ENCODE results near the gene CASKIN1. TPM values are rescaled to one million over a fixed set of nuclear protein-coding genes. Genes with fewer than 3 reads are reported as not detected.
A peak's percentile ranks its signal among the peaks of the same experiment; 100 is the strongest.

Gene CASKIN1
- total and polyA plus RNA-seq, 5 donors from 2014 or later: not detected

DNA sequence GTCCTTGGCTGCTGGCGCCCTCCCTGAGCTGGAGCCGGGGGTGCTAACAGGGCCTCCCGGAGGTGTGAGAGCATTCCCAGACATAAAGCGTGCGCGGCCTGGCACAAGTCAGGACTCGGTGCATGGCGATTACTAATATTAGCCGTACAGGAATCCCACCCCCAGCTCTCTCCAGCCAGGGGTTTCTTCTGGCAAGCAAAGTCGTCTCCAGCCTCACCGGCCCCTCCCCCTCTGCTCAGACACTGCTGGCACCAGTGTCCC lies 5.0 kb downstream of the CASKIN1 start:
- no peaks in the 10 kb centered on the region for H3K36me3 ChIP-seq (ENCODE audit: control insufficient read depth, insufficient read depth, low read length)
- peaks cover 13% of the 10 kb centered on the region for H3K4me1 ChIP-seq (ENCODE audit: control insufficient read depth, insufficient read depth, low read length, poor library complexity, severe bottlenecking)
- H3K27me3 ChIP-seq (ENCODE audit: control insufficient read depth, insufficient read depth, low read length): peaks cover 2% of the 10 kb centered on the region
- H3K9me3 ChIP-seq (ENCODE audit: control insufficient read depth in 2 of 2, low read length in 2 of 2): no peaks in the 10 kb centered on the region
- Mint-ChIP-seq H3K27me3 (peaks cover 8% of the 10 kb centered on the region), H3K27ac (no peak overlapping the region), H3K4me1 (peaks cover 0 to 7% (median 2%) of the 10 kb centered on the region in 4 donors), H3K9me3 (no peaks in the 10 kb centered on the region), H3K36me3 (no peaks in the 10 kb centered on the region), H3K4me3 (peak overlapping the region in 1 of 4 donors; percentile 33)
- no peak overlapping the region for H3K27ac ChIP-seq (ENCODE audit: insufficient read depth, low read length, poor library complexity, severe bottlenecking)
- ATAC-seq (ENCODE audit: low read depth in 2 of 2) (no peak), DNase-seq (no peak)
- no peak overlapping the region for H3K4me3 ChIP-seq (ENCODE audit: low read depth, low read length)

DNA sequence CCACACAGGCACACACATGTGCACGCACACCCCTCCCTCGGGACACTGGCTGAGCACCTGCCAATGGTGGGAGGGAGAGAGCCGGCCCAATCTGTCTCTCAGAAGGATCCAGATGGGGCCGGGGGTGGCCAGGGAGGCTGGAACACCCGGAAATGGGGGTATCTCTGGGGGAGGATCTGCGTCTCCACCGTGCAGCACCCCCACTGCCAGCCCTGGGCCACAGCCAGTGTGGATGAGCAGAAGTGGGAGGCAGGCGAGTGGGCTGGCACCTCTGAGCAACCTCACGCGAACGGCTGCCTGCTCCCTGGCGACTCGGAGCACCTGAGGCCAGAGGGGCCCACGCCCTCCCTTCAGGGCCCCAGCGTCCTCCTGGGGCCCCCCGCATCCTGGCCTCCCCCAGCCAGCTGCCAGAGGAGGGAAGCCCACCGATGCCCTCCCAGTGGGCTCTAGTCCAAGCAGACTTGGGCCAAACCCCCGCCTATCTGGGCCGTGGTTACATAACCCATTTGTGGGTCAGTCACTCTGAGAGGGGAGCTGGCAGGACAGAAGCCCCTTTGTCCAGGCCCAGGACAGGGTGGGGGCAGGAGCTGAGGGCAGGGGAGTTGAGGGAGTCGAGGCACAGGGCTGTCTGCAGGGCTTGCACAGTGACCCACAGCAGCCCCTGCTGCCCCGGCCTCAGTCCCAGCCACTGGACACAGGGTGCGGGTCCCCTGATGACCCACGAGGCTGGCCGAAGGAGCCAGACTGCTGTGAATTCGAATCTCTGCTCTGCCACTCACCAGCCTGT lies 5.6 kb downstream of the CASKIN1 start:
- no peaks in the 10 kb centered on the region for H3K36me3 ChIP-seq (ENCODE audit: control insufficient read depth, insufficient read depth, low read length)

DNA sequence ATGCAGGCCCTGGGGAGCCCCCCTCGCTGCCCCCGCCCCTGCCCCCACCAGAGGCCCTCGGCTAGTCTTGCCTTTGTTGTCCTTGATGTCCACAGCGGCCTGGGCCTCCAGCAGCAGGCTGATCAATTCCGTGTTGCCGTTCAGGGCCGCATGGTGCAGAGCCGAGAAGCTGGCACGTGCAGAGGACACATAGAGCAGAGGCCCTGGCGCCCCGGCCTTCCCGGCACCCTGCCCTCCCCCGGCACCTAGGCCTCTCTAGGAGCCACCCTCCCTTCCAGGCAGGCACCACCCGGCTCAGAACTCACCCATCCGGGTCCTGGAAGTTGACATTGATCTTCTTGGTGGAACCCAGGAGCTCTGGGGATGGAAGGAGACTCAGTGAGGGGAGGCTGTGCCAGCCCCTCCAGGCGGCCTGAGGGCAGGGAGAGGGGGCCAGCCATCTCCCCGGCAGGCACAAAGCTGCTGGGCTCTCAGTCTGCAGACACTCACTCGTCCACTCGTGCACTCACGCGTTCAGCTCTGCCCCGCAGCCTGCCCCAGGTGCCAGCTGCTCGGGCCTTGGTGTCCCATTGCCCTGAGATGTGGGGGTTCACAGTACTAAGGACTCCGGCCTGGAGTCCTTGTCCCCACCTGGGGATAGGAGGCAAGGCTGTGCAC lies 6.3 kb downstream of the CASKIN1 start:
- H3K36me3 Mint-ChIP-seq: no peaks in the 10 kb centered on the region
- no peaks in the 10 kb centered on the region for H3K9me3 Mint-ChIP-seq
- Histone ChIP-seq H3K36me3 (ENCODE audit: control insufficient read depth, insufficient read depth, low read length) (no peaks in the 10 kb centered on the region), H3K4me1 (ENCODE audit: control insufficient read depth, insufficient read depth, low read length, poor library complexity, severe bottlenecking) (peaks cover 3% of the 10 kb centered on the region), H3K27ac (ENCODE audit: insufficient read depth, low read length, poor library complexity, severe bottlenecking) (no peak overlapping the region), H3K9me3 (ENCODE audit: control insufficient read depth in 2 of 2, low read length in 2 of 2) (no peaks in the 10 kb centered on the region), H3K27me3 (ENCODE audit: control insufficient read depth, insufficient read depth, low read length) (peaks cover 2% of the 10 kb centered on the region), H3K4me3 (ENCODE audit: low read depth, low read length) (no peak overlapping the region)
- DNase-seq: no peak
- ATAC-seq (ENCODE audit: low read depth in 2 of 2): no peak
- H3K4me1 Mint-ChIP-seq: peaks cover 0 to 5% (median 2%) of the 10 kb centered on the region in 4 donors
- H3K27ac Mint-ChIP-seq: no peak overlapping the region
- H3K4me3 Mint-ChIP-seq: no peak overlapping the region
- H3K27me3 Mint-ChIP-seq: peaks cover 7% of the 10 kb centered on the region

More for the DNA sequence above, 5.6 kb downstream of the CASKIN1 start:
- Histone ChIP-seq H3K27me3 (ENCODE audit: control insufficient read depth, insufficient read depth, low read length) (peaks cover 2% of the 10 kb centered on the region), H3K27ac (ENCODE audit: insufficient read depth, low read length, poor library complexity, severe bottlenecking) (no peak overlapping the region), H3K4me1 (ENCODE audit: control insufficient read depth, insufficient read depth, low read length, poor library complexity, severe bottlenecking) (peaks cover 10% of the 10 kb centered on the region), H3K9me3 (ENCODE audit: control insufficient read depth in 2 of 2, low read length in 2 of 2) (no peaks in the 10 kb centered on the region), H3K4me3 (ENCODE audit: low read depth, low read length) (no peak overlapping the region)
- Mint-ChIP-seq H3K27me3 (peaks cover 8% of the 10 kb centered on the region), H3K9me3 (no peaks in the 10 kb centered on the region), H3K4me3 (no peak overlapping the region), H3K27ac (no peak overlapping the region), H3K4me1 (peaks cover 0 to 7% (median 2%) of the 10 kb centered on the region in 4 donors), H3K36me3 (no peaks in the 10 kb centered on the region)
- no peak for DNase-seq
- no peak for ATAC-seq (ENCODE audit: low read depth in 2 of 2)

DNA sequence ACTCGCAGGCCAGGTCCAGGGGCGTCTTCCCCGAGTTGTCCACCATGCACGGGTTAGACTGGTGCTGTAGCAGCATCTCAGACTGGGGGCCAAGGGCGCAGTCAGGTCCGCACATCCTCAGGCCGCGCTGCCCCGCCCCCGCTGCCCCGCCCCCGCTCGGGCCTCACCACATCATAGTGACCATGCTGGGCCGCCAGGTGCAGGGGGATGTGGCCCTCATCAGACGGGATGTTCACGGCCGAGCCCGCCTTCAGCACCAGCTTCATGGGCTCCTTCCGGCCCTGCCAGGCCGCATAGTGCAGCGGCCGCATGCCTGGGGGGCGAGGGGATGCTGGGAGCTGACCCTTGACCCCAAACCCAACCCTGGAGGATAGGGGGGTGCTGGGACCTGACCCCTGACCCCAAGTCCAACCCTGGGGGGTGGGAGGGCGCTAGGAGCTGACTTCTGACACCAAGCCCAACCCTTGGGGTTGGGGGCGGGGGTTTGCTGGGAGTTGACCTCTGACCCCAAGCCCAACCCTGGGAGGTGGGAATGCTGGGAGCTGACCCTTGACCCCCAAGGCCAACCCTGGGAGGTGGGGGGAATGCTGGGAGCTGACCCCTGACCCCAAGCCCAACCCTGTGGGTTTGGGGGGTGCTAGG lies 7.0 kb downstream of the CASKIN1 start:
- Mint-ChIP-seq H3K27me3 (no peaks in the 10 kb centered on the region), H3K27ac (no peak overlapping the region), H3K36me3 (no peaks in the 10 kb centered on the region), H3K9me3 (no peaks in the 10 kb centered on the region), H3K4me3 (no peak overlapping the region), H3K4me1 (no peaks in the 10 kb centered on the region)
- Histone ChIP-seq H3K9me3 (ENCODE audit: control insufficient read depth in 2 of 2, low read length in 2 of 2) (no peaks in the 10 kb centered on the region), H3K4me3 (ENCODE audit: low read depth, low read length) (no peak overlapping the region), H3K27ac (ENCODE audit: insufficient read depth, low read length, poor library complexity, severe bottlenecking) (no peak overlapping the region), H3K36me3 (ENCODE audit: control insufficient read depth, insufficient read depth, low read length) (no peaks in the 10 kb centered on the region), H3K4me1 (ENCODE audit: control insufficient read depth, insufficient read depth, low read length, poor library complexity, severe bottlenecking) (no peaks in the 10 kb centered on the region), H3K27me3 (ENCODE audit: control insufficient read depth, insufficient read depth, low read length) (no peaks in the 10 kb centered on the region)
- ATAC-seq (ENCODE audit: low read depth in 2 of 2) (no peak), DNase-seq (no peak)

DNA sequence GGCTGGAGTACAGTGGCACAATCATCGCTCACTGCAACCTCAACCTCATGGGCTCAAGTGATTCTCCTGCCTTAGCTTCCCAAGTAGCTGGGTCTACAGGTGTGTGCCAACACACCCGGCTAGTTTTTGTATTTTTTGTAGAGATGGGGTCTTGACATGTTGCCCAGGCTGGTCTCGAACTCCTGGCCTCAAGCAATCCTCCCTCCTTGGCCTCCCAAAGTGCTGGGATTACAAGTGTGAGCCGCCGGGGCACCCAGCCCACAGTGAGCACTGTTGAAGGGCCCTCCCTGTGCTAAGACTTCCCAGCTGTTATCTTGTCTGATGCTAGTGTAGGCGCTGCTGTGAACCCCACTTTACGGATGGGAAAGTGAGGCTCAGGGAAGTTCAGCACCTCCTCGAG lies 8.0 kb downstream of the CASKIN1 start:
- H3K36me3 Mint-ChIP-seq: no peaks in the 10 kb centered on the region
- no peaks in the 10 kb centered on the region for H3K36me3 ChIP-seq (ENCODE audit: control insufficient read depth, insufficient read depth, low read length)
- H3K9me3 ChIP-seq (ENCODE audit: control insufficient read depth in 2 of 2, low read length in 2 of 2): no peaks in the 10 kb centered on the region
- no peaks in the 10 kb centered on the region for H3K27me3 ChIP-seq (ENCODE audit: control insufficient read depth, insufficient read depth, low read length)
- H3K4me3 Mint-ChIP-seq: no peak overlapping the region
- no peak for DNase-seq
- no peak overlapping the region for H3K27ac Mint-ChIP-seq
- H3K4me1 Mint-ChIP-seq: no peaks in the 10 kb centered on the region
- ATAC-seq (ENCODE audit: low read depth in 2 of 2): no peak
- no peak overlapping the region for H3K27ac ChIP-seq (ENCODE audit: insufficient read depth, low read length, poor library complexity, severe bottlenecking)
- H3K4me1 ChIP-seq (ENCODE audit: control insufficient read depth, insufficient read depth, low read length, poor library complexity, severe bottlenecking): no peaks in the 10 kb centered on the region
- no peak overlapping the region for H3K4me3 ChIP-seq (ENCODE audit: low read depth, low read length)
- H3K9me3 Mint-ChIP-seq: no peaks in the 10 kb centered on the region
- H3K27me3 Mint-ChIP-seq: no peaks in the 10 kb centered on the region

DNA sequence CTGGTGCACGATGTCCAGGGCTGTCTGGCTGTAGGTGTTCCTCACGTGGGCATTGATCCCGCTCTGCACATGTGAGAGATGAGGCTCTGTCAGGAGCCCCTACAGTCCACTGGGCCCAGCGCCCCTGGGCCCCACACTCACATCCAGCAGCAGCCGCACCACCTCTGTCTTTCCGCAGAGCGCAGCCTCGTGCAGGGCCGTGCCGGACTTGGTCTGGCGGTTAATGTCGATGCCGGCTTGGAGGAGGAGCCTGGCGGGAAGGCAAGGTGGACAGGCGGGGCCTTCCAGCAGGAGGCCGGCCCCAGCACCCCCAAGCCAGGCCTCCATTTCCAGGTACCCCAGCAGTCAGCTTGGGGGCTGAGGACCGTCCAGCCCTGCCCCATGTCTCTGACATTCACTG lies 9.2 kb downstream of the CASKIN1 start:
- Histone ChIP-seq H3K36me3 (ENCODE audit: control insufficient read depth, insufficient read depth, low read length) (no peaks in the 10 kb centered on the region), H3K27me3 (ENCODE audit: control insufficient read depth, insufficient read depth, low read length) (no peaks in the 10 kb centered on the region), H3K4me3 (ENCODE audit: low read depth, low read length) (no peak overlapping the region), H3K27ac (ENCODE audit: insufficient read depth, low read length, poor library complexity, severe bottlenecking) (no peak overlapping the region), H3K4me1 (ENCODE audit: control insufficient read depth, insufficient read depth, low read length, poor library complexity, severe bottlenecking) (no peaks in the 10 kb centered on the region), H3K9me3 (ENCODE audit: control insufficient read depth in 2 of 2, low read length in 2 of 2) (no peaks in the 10 kb centered on the region)
- H3K36me3 Mint-ChIP-seq: no peaks in the 10 kb centered on the region
- no peaks in the 10 kb centered on the region for H3K9me3 Mint-ChIP-seq
- DNase-seq (no peak), ATAC-seq (ENCODE audit: low read depth in 2 of 2) (no peak)
- no peaks in the 10 kb centered on the region for H3K4me1 Mint-ChIP-seq
- no peak overlapping the region for H3K27ac Mint-ChIP-seq
- no peak overlapping the region for H3K4me3 Mint-ChIP-seq
- no peaks in the 10 kb centered on the region for H3K27me3 Mint-ChIP-seq

DNA sequence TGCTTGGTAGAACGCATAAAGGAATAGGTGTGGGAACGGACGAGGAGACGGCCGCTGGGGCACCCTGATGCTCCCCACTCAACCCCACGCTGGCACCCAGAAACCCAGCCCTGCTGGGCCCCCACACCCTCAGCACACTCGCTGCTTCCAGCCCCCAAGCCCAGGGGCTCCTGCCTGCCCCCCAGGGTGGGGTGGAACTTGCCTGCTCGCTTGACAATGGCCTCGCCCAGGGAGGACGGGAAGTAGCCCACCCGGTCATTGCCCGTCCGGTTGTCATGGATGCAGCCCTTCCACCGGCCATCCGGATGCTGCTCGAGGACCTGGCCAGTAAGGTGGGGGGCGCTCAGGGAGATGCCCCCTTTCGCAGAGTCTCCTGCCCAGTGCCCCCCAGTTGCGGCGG lies 9.9 kb downstream of the CASKIN1 start:
- no peaks in the 10 kb centered on the region for H3K27me3 ChIP-seq (ENCODE audit: control insufficient read depth, insufficient read depth, low read length)
- ATAC-seq (ENCODE audit: low read depth in 2 of 2): no peak
- no peak overlapping the region for H3K27ac Mint-ChIP-seq
- no peak overlapping the region for H3K4me3 Mint-ChIP-seq
- no peaks in the 10 kb centered on the region for H3K9me3 ChIP-seq (ENCODE audit: control insufficient read depth in 2 of 2, low read length in 2 of 2)
- no peaks in the 10 kb centered on the region for H3K4me1 ChIP-seq (ENCODE audit: control insufficient read depth, insufficient read depth, low read length, poor library complexity, severe bottlenecking)
- DNase-seq: no peak
- no peaks in the 10 kb centered on the region for H3K9me3 Mint-ChIP-seq
- H3K36me3 ChIP-seq (ENCODE audit: control insufficient read depth, insufficient read depth, low read length): no peaks in the 10 kb centered on the region
- H3K4me1 Mint-ChIP-seq: no peaks in the 10 kb centered on the region
- H3K36me3 Mint-ChIP-seq: no peaks in the 10 kb centered on the region
- H3K4me3 ChIP-seq (ENCODE audit: low read depth, low read length): no peak overlapping the region
- no peaks in the 10 kb centered on the region for H3K27me3 Mint-ChIP-seq
- no peak overlapping the region for H3K27ac ChIP-seq (ENCODE audit: insufficient read depth, low read length, poor library complexity, severe bottlenecking)

DNA sequence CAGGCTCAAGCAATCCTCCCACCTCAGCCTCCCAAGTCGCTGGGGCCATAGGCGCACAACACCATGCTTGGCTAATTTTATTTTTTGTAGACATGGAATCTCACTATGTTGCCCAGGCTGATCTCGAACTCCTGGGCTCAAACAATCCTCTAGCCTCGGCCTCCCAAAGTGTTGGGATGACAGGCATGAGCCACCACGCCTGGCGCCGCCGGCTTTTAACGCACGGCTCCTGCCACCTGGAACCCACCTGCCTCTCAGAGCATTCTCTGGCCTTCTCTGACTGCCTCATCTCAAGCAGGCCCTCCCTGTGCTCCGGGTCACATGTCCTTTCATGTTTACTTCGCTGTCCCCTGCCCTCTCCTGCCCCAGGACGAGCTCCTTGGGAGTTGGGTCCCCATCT lies 10.3 kb downstream of the CASKIN1 start:
- H3K36me3 Mint-ChIP-seq: no peaks in the 10 kb centered on the region
- ATAC-seq (ENCODE audit: low read depth in 2 of 2) (no peak), DNase-seq (no peak)
- H3K4me1 Mint-ChIP-seq: no peaks in the 10 kb centered on the region
- Histone ChIP-seq H3K4me3 (ENCODE audit: low read depth, low read length) (no peak overlapping the region), H3K27me3 (ENCODE audit: control insufficient read depth, insufficient read depth, low read length) (no peaks in the 10 kb centered on the region), H3K9me3 (ENCODE audit: control insufficient read depth in 2 of 2, low read length in 2 of 2) (no peaks in the 10 kb centered on the region), H3K27ac (ENCODE audit: insufficient read depth, low read length, poor library complexity, severe bottlenecking) (no peak overlapping the region), H3K4me1 (ENCODE audit: control insufficient read depth, insufficient read depth, low read length, poor library complexity, severe bottlenecking) (no peaks in the 10 kb centered on the region), H3K36me3 (ENCODE audit: control insufficient read depth, insufficient read depth, low read length) (no peaks in the 10 kb centered on the region)
- no peaks in the 10 kb centered on the region for H3K9me3 Mint-ChIP-seq
- no peak overlapping the region for H3K4me3 Mint-ChIP-seq
- no peak overlapping the region for H3K27ac Mint-ChIP-seq
- no peaks in the 10 kb centered on the region for H3K27me3 Mint-ChIP-seq

All from CD4-positive, CD25-positive, alpha-beta regulatory T cell (primary cell).